IPS-20b (cell line): ENCODE data around the gene CELA3A.

Source experiments
- H3K27ac ChIP-seq: one replicate; pipeline ENCODE4 v1.5.1; 2013; ENCODE audit warnings: low read length
- H3K27me3 ChIP-seq: 2 replicates; pipeline ENCODE4 v1.6.1; 2013; ENCODE audit warnings: mild to moderate bottlenecking, low read length, inconsistent platforms; ENCODE audit not compliant: insufficient read depth
- H3K36me3 ChIP-seq: 2 replicates; pipeline ENCODE4 v1.6.1; 2013; ENCODE audit warnings: low read depth, mild to moderate bottlenecking, inconsistent platforms, low read length, moderate library complexity; ENCODE audit not compliant: insufficient read depth
- H3K4me1 ChIP-seq: 2 replicates; pipeline ENCODE4 v1.6.1; 2013; ENCODE audit warnings: mild to moderate bottlenecking, control low read depth, inconsistent platforms, low read length, moderate library complexity; ENCODE audit not compliant: insufficient read depth
- H3K4me3 ChIP-seq: 2 replicates; pipeline ENCODE4 v1.5.1; 2013; ENCODE audit warnings: mild to moderate bottlenecking, low read length, inconsistent platforms
- H3K9ac ChIP-seq: 2 replicates; pipeline ENCODE4 v1.6.1; 2013; ENCODE audit warnings: low read depth, mild to moderate bottlenecking, inconsistent platforms, low read length, moderate library complexity
- H3K9me3 ChIP-seq: 2 replicates; pipeline ENCODE4 v1.6.1; 2013; ENCODE audit warnings: mild to moderate bottlenecking, low read depth, low read length, inconsistent platforms; ENCODE audit not compliant: insufficient read depth

CELA3A gene

DNA sequence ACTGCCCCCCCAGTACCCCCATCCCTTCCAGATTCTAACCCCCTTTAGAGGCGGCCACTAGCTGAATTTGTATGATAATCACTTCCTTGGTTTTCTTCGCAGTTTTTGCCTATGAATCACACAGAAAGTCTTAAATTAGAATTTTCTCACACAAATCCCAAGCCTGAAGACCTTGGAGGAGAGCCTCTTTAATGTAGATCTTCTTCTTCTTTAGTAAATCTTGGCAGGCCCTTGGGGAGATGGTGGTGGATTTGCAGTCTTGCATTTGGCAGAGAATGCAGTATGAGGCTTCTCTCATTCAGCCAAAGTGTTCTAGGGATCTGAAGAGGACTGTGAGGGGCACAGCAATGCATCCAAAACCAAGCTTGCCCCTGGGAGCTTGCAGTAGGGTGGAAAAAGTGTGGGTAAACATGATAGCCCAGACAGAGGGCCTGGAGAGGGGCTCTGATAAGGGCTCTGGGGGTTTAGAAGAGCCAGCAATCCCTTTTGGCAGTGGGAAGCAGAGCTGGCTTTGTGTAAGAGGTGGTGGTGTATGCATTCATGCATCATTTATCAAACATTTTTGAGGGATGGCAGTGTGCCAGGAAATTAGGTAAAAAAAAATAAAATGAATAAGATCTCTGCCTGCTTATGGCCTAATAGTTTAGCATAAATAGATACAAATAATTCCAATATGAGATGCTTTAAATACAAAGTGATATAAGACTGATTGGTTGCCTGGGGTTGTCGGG is 43.4 kb downstream of the CELA3A start:
- no peak overlapping the region for H3K4me3 ChIP-seq
- H3K36me3 ChIP-seq, result no peaks in the 10 kb centered on the region
- no peaks in the 10 kb centered on the region for H3K27me3 ChIP-seq

DNA sequence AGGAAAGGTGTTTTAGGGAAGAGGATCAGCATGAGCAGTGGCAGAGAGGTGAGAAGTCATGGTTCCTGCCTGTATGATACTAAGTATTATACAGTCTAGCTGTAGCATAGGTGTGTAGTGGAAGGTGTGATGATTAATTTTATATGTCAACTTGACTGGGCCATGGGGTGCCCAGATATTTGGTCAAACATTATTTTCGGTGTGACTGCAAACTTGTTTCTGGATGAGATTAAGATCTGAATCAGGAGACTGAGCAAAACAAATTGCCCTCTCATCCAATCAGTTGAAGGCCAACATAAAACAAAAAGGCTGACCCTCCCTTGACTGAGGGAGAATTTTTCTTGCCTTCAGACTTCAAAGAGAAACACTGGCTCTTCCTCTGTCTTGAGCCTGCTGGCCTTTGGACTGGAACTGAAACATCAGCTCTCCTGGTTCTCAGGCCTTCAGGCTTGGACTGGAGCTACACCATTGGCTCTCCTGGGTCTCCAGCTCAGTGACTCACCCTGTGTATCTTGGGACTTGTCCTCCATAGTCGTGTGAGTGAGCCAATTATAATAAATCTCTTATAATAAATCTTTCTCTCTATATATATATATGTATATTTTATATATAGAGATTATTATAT is 44.3 kb downstream of the CELA3A start:
- Histone ChIP-seq H3K9ac (no peak overlapping the region), H3K27ac (no peak overlapping the region), H3K4me3 (no peak overlapping the region), H3K27me3 (no peaks in the 10 kb centered on the region), H3K36me3 (no peaks in the 10 kb centered on the region), H3K4me1 (peaks cover 11% of the 10 kb centered on the region), H3K9me3 (no peaks in the 10 kb centered on the region)

More for the DNA sequence above, 43.4 kb downstream of the CELA3A start:
- peaks cover 15% of the 10 kb centered on the region for H3K4me1 ChIP-seq
- 0 out of 2 replicates have a peak overlapping the region, but pooled peaks have one; percentile 18 for H3K9ac ChIP-seq
- H3K9me3 ChIP-seq, result no peaks in the 10 kb centered on the region
- H3K27ac ChIP-seq, result no peak overlapping the region

- Histone ChIP-seq H3K36me3 (no peaks in the 10 kb centered on the region), H3K4me1 (peaks cover 11% of the 10 kb centered on the region), H3K9me3 (no peaks in the 10 kb centered on the region), H3K27me3 (no peaks in the 10 kb centered on the region), H3K4me3 (no peak overlapping the region), H3K27ac (no peak overlapping the region), H3K9ac (no peak overlapping the region)
These were observed 47.1 kb downstream of the CELA3A start for GRCh38 chr1:22048351-22049192.

GRCh38 chr1:22050330-22050729 is 48.9 kb downstream of the CELA3A start:
- H3K4me3 ChIP-seq, result no peak overlapping the region
- H3K27ac ChIP-seq, result no peak overlapping the region
- no peak overlapping the region for H3K9ac ChIP-seq
- H3K36me3 ChIP-seq, result no peaks in the 10 kb centered on the region
- H3K9me3 ChIP-seq, result no peaks in the 10 kb centered on the region
- H3K27me3 ChIP-seq, result no peaks in the 10 kb centered on the region
- peaks cover 9% of the 10 kb centered on the region for H3K4me1 ChIP-seq

DNA sequence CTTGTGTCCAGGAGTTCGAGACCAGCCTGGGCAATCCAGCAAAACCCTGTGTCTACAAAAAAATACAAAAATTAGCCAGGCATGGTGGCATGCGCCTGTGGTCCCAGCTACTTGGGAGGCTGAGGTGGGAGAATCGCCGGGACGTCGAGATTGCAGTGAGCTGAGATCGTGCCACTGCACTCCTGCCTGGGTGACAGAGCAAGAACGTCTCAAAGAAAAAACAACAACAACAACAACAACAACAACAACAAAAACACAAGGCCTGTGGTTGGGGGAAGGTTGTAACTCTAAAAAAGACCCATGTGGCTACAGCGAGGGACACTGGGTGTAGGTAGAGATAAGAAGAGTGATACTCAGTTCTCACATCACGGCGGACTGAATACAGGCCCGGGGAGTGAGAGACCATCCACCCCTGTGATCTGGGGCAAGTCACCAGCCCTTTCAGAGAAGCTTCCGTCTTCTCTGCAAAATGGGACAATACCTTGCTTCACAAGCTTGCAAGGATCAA is 50.2 kb downstream of the CELA3A start:
- no peaks in the 10 kb centered on the region for H3K9me3 ChIP-seq
- no peaks in the 10 kb centered on the region for H3K27me3 ChIP-seq
- H3K9ac ChIP-seq, result no peak overlapping the region; the same call in 1 of the 2 replicates
- no peak overlapping the region for H3K27ac ChIP-seq
- peaks cover 7% of the 10 kb centered on the region; the same call in 1 of the 2 replicates for H3K4me1 ChIP-seq
- 0 out of 2 replicates have a peak, but pooled peaks cover under 1% of the 10 kb centered on the region for H3K36me3 ChIP-seq
- no peak overlapping the region; the same call in 1 of the 2 replicates for H3K4me3 ChIP-seq

- Histone ChIP-seq H3K9me3 (no peaks in the 10 kb centered on the region), H3K4me3 (peak within 1 kb of the TSS; percentile 91), H3K27me3 (no peaks in the 10 kb centered on the region), H3K36me3 (peaks cover 5% of the 10 kb centered on the region; the same call in 1 of the 2 replicates), H3K4me1 (peaks cover 7% of the 10 kb centered on the region; the same call in 1 of the 2 replicates), H3K27ac (peak within 1 kb of the TSS; percentile 16), H3K9ac (peak within 1 kb of the TSS; percentile 86)
These were observed 50.9 kb downstream of the CELA3A start, which contains the start of gene CDC42 for GRCh38 chr1:22052115-22053016. Gene CDC42 (plus strand): TSS chr1:22052709. CDS start chr1:22078479, 25,770 bp downstream.

- H3K27me3 ChIP-seq, result no peaks in the 10 kb centered on the region
- no peaks in the 10 kb centered on the region for H3K9me3 ChIP-seq
- H3K4me1 ChIP-seq, result peaks cover 7% of the 10 kb centered on the region; the same call in 1 of the 2 replicates
- H3K4me3 ChIP-seq, result peak overlapping the region; percentile 91
- H3K36me3 ChIP-seq, result peaks cover 5% of the 10 kb centered on the region; the same call in 1 of the 2 replicates
- peak overlapping the region; percentile 16 for H3K27ac ChIP-seq
- H3K9ac ChIP-seq, result peak overlapping the region; percentile 86
These were observed 51.8 kb downstream of the CELA3A start for GRCh38 chr1:22053017-22053860.

DNA sequence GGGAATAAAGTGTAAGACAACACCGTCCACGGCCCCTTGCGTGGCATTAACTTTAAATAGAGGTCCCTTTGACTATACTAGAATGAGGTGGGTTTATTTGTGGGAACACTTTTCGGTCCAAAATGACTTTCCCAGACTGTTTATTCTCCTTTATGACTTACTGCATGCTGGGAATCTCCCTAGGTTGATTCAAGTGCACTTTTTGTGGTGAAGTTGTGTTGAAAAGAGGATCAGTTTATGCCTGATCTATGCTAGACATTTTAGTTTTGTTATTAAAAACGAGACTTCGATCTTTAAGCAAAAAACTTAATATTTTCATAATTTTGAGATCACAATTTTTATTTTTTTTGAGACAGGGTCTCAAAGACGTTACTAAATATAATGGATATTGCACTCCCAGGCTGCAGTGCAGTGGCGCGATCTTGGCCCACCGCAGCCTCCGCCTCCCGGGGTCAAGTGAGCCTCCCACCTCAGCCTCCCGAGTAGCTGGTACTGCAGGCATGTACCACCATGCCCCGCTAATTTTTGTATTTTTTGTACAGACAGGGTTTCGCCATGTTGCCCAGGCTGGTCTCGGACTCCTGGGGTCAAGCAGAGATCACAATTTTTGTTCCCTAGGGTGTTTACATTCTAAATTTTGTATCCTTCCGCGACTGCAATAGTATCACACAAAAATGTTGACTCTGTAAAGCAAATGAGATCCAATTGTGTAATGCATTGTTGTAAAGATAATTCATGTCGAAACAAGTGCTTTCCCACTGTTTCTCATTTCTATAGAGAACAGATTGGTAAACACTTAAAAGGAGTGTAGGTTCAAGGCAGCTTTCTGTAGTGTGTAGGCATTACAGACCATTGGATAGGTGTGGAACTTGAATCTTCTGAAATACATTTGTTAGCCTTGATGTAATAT is 52.7 kb downstream of the CELA3A start:
- H3K27me3 ChIP-seq, result no peaks in the 10 kb centered on the region

GRCh38 chr1:22055463-22055862 is 54.0 kb downstream of the CELA3A start:
- no peak overlapping the region for H3K4me3 ChIP-seq
- peaks cover 5% of the 10 kb centered on the region; the same call in 1 of the 2 replicates for H3K36me3 ChIP-seq
- H3K27ac ChIP-seq, result no peak overlapping the region
- no peak overlapping the region for H3K9ac ChIP-seq
- H3K9me3 ChIP-seq, result no peaks in the 10 kb centered on the region
- H3K27me3 ChIP-seq, result no peaks in the 10 kb centered on the region
- peaks cover 7% of the 10 kb centered on the region; the same call in 1 of the 2 replicates for H3K4me1 ChIP-seq

More for the DNA sequence above, 52.7 kb downstream of the CELA3A start:
- Histone ChIP-seq H3K4me1 (peaks cover 7% of the 10 kb centered on the region; the same call in 1 of the 2 replicates), H3K4me3 (peak overlapping the region; percentile 91), H3K9ac (peak overlapping the region; percentile 86), H3K9me3 (no peaks in the 10 kb centered on the region), H3K36me3 (peaks cover 5% of the 10 kb centered on the region; the same call in 1 of the 2 replicates), H3K27ac (peak overlapping the region; percentile 16)
